Activated naive CD4-positive, alpha-beta T cell treated with anti-CD3 and anti-CD28 coated beads, Interleukin-2, amount 50 U/mL, for 24 hours (primary cell): ENCODE data around the gene SCNN1B.

ENCODE experiments used
- H3K27ac Mint-ChIP-seq: one replicate; pipeline ENCODE4 v1.8.0; 2021; ENCODE audit warnings: mild to moderate bottlenecking, mixed read lengths
- H3K27me3 Mint-ChIP-seq: one replicate; pipeline ENCODE4 v1.8.0; 2021; ENCODE audit warnings: mixed read lengths
- H3K36me3 Mint-ChIP-seq: one replicate; pipeline ENCODE4 v1.8.0; 2021; ENCODE audit warnings: mixed read lengths
- H3K4me1 Mint-ChIP-seq: one replicate; pipeline ENCODE4 v1.8.0; 2021; ENCODE audit warnings: mixed read lengths
- H3K4me3 Mint-ChIP-seq: one replicate; pipeline ENCODE4 v1.8.0; 2021; ENCODE audit warnings: mild to moderate bottlenecking, mixed read lengths
- H3K9me3 Mint-ChIP-seq: one replicate; pipeline ENCODE4 v1.8.0; 2021; ENCODE audit warnings: mixed read lengths

SCNN1B gene

DNA sequence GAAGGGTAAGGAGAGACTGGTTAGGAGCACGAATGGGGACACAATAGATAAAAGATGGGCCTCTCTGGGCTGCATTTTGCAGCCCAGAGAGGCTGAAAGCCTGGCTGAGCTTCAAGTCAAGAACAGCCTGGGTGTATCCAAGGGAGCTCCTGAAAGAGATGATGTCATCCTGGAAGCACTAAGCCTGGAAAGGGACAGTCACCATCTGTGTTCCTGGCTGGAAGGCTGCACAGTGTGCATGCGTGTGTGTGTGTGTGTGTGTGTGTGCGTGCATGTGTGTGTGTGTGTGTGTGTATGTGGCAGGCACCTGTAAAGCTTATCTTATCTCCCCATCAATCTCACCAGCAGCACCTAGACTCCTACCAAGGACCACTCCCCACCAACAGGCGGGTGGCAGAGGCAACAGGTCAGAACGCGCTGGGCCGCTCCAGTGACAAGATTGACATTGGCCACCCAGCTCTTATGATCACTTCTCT is 106.8 kb downstream of the SCNN1B start:
- Mint-ChIP-seq H3K27me3 (no peaks in the 10 kb centered on the region), H3K9me3 (no peaks in the 10 kb centered on the region), H3K27ac (no peak overlapping the region), H3K4me3 (no peak overlapping the region), H3K4me1 (no peaks in the 10 kb centered on the region), H3K36me3 (peaks cover 19% of the 10 kb centered on the region)

GRCh38 chr16:23409522-23409921 is 107.4 kb downstream of the SCNN1B start:
- H3K9me3 Mint-ChIP-seq = no peaks in the 10 kb centered on the region
- H3K27ac Mint-ChIP-seq = no peak overlapping the region
- peaks cover 14% of the 10 kb centered on the region for H3K36me3 Mint-ChIP-seq
- no peaks in the 10 kb centered on the region for H3K4me1 Mint-ChIP-seq
- H3K27me3 Mint-ChIP-seq = no peaks in the 10 kb centered on the region
- no peak overlapping the region for H3K4me3 Mint-ChIP-seq

DNA sequence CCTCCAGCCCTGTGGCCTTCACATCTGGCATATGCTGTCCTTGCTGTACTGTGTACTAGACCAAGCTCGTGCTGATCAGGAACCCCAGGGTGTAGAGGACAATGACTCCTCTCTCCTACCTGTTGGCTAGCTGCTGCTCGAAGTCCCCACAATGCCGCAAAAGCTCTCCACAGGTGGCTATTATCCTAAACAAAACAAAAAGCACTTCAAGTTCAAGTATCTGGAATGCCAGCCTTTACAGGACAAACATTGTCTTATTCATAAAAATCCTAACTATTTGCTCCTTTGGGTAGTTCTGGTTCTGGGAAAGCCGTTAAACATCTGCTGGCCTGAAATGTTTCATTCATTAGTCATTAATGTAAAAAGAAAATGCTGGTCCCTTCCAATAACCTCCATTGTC is 108.1 kb downstream of the SCNN1B start:
- no peaks in the 10 kb centered on the region for H3K27me3 Mint-ChIP-seq
- no peaks in the 10 kb centered on the region for H3K4me1 Mint-ChIP-seq
- no peak overlapping the region for H3K4me3 Mint-ChIP-seq
- H3K36me3 Mint-ChIP-seq = peaks cover 14% of the 10 kb centered on the region
- H3K9me3 Mint-ChIP-seq = no peaks in the 10 kb centered on the region
- H3K27ac Mint-ChIP-seq = no peak overlapping the region

DNA sequence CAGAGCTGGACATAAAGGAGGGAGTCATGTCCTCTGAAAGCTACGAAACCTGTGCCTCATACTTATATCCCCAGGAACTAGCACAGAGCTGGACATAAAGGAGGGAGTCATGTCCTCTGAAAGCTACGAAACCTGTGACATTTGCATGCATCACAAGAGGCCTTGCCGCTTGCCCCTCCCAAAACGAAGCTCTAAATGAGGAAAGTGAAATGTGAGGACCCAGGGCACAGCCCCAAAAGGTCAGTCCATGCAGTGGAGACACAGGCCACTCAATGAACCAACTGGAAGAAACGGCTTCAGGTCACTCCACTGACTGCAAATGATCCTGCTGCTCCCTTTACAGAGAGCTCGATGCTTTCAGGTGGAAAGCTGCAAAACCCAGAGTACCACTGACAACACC is 112.6 kb downstream of the SCNN1B start:
- Mint-ChIP-seq H3K4me3 (no peak overlapping the region), H3K27ac (no peak overlapping the region), H3K9me3 (no peaks in the 10 kb centered on the region), H3K4me1 (no peaks in the 10 kb centered on the region), H3K36me3 (peaks cover 4% of the 10 kb centered on the region), H3K27me3 (no peaks in the 10 kb centered on the region)

- Mint-ChIP-seq H3K4me3 (no peak overlapping the region), H3K9me3 (no peaks in the 10 kb centered on the region), H3K36me3 (peaks cover 3% of the 10 kb centered on the region), H3K27ac (no peak overlapping the region), H3K27me3 (no peaks in the 10 kb centered on the region), H3K4me1 (no peaks in the 10 kb centered on the region)
Measured at GRCh38 chr16:23416816-23417215, 114.7 kb downstream of the SCNN1B start.

- H3K9me3 Mint-ChIP-seq = no peaks in the 10 kb centered on the region
- H3K27ac Mint-ChIP-seq = no peak overlapping the region
- no peaks in the 10 kb centered on the region for H3K27me3 Mint-ChIP-seq
- no peaks in the 10 kb centered on the region for H3K4me1 Mint-ChIP-seq
- no peak overlapping the region for H3K4me3 Mint-ChIP-seq
- H3K36me3 Mint-ChIP-seq = peaks cover 4% of the 10 kb centered on the region
Measured at GRCh38 chr16:23420011-23420410, 117.9 kb downstream of the SCNN1B start.

DNA sequence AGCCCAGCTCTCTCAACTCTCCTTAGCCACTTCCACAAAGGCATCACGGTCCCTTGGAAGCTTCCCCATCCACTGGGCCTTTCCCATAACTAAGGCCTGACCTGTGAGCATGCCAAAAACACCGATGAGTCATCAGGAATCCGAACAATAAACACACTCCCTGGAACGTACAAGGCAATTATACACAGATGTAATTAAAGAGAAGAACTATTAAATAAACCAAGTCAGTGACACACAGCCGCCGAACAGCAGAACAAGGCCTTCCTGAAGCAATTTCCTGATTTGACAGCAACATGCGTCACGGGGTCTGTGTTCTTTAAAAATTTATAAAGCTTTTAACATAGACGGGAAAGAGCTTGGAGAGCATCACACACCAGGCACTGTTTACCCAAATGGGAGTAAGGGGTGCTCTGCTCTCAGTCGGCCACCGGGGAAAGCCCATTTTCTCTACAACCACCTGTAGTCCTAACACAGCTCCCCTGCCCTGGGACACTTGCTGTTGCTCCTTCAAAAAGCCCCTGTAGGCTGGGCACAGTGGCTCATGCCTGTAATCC is 121.5 kb downstream of the SCNN1B start:
- no peaks in the 10 kb centered on the region for H3K9me3 Mint-ChIP-seq
- H3K27ac Mint-ChIP-seq = no peak overlapping the region
- H3K27me3 Mint-ChIP-seq = no peaks in the 10 kb centered on the region
- H3K4me1 Mint-ChIP-seq = no peaks in the 10 kb centered on the region
- no peak overlapping the region for H3K4me3 Mint-ChIP-seq
- peaks cover 9% of the 10 kb centered on the region for H3K36me3 Mint-ChIP-seq

DNA sequence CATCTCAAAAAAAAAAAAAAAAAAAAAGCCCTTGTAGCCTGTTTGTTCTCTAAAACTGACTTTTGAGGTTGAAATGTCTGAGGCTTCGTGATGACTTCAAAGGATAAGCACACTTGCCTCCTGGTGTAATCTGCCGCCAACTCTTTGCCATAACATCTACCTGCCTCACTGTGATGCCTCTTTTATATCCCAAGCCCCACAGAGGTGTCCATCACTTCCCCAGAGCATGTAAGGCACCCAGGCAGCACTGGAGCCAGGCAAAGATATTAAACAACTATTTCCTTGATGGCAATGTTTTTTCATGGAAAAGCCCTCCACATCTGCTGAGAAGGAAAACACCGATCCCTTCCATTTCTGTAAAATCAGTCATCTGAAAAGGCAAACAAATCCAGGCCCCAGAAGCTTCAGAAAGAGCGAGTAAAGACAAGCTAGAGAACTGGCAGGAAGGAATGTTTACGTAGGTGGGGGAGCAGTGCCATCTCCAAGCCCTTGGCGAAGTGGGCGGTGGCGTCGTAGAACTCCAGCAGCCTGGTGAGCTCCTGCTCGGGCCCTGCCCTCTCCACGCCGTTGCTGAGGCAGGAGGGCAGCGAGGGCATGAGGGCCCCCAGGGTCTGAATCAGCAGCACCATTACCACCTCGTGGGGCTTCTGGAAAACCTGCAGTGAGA is 122.3 kb downstream of the SCNN1B start:
- Mint-ChIP-seq H3K4me1 (no peaks in the 10 kb centered on the region), H3K4me3 (no peak overlapping the region), H3K27me3 (no peaks in the 10 kb centered on the region), H3K36me3 (peaks cover 9% of the 10 kb centered on the region), H3K27ac (no peak overlapping the region), H3K9me3 (no peaks in the 10 kb centered on the region)

DNA sequence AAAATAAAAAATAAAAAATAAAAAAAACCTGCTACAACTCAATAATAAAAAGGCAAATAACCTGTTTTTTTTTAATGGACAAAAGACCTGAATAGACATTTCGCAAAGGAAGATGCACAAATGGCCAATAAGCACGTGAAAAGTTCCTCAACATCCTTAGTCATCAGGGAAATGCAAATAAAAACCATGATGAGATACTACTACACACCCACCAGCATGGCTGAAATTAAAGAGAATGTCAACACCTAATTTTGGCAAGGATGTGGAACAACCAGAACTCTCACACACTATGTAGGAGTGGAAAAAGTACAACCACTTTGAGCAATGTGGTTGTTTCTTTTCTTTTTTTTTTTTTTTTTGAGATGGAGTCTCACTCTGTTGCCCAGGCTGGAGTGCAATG is 126.2 kb downstream of the SCNN1B start:
- Mint-ChIP-seq H3K36me3 (peaks cover 10% of the 10 kb centered on the region), H3K27ac (no peak overlapping the region), H3K4me3 (no peak overlapping the region), H3K27me3 (no peaks in the 10 kb centered on the region), H3K9me3 (no peaks in the 10 kb centered on the region), H3K4me1 (no peaks in the 10 kb centered on the region)
